Urothelium cell line (cell line): ENCODE measurements around the gene TRIM37.
A peak's percentile ranks its signal among the peaks of the same experiment; 100 is the strongest.

Experiments
- DNase-seq: peaks from one replicate; pipeline ENCODE4 v3.0.0; 2011; ENCODE audit warnings: low spot score, mixed read lengths
- FAIRE-seq: peaks from 2 replicates; lab custom pipeline; 2011; peaks lifted over from hg19 to GRCh38; lab: Jason Lieb, UNC

The TRIM37 gene

DNA sequence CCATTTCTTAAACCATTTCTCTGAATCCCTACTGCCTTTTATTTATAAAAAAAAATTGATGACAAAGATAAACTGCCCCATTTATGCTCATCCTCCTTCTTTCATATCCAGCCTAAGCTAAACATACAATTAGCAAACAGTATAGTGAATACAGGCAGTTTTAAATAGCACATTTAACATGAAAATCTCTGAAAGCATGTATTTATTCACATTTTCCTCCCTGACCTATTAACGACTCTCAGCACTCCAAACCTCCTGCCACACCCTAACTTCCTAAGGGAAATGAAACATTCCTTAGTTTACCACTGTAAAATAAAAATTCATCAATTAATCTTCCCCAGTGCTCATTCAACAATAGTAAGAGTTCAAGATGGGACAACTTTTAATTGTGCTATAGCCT lies 56.9 kb downstream of the TRIM37 start:
- FAIRE-seq = no peak
- DNase-seq = no peak

DNA sequence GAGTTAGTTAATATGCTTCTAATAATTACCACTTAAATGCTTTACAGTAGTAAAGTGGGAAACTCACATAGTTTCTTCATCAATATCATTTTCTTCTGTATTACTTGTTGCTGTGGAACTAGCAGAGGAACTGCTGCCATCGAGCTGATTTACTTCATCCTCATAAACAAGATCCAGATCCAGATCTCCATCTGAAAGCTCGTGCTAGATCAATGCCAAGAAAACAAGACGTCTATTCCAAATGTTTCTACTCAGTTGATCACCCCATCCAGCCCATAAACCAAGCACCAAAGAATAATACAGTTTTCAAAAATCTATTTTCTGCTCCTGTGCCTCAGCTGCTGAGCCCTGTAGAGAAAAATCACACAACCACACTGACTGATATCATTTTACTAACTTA lies 59.1 kb downstream of the TRIM37 start:
- FAIRE-seq (no peak), DNase-seq (no peak)

- DNase-seq (no peak), FAIRE-seq (no peak)
Measured at GRCh38 chr17:59046192-59046591, 60.5 kb downstream of the TRIM37 start.

DNA sequence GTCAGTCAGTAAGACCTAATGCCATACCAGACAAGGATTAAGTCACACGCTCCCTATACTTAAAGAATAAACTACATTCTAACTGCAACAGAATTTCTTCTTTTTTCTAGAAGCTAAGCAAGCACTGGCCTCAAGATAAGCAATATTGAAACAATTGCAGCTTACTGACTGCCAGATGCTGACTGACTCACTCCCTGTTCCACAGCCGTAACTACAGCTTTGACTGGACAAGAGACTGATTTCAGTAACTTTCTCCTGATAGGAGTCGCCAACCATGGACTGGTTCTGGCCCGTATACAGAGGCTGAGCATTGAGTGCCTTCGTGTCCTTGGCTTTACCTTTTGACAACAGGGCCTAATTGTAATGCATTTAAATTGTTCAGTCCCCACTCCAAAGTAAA lies 67.9 kb downstream of the TRIM37 start:
- FAIRE-seq = no peak
- DNase-seq = no peak

DNA sequence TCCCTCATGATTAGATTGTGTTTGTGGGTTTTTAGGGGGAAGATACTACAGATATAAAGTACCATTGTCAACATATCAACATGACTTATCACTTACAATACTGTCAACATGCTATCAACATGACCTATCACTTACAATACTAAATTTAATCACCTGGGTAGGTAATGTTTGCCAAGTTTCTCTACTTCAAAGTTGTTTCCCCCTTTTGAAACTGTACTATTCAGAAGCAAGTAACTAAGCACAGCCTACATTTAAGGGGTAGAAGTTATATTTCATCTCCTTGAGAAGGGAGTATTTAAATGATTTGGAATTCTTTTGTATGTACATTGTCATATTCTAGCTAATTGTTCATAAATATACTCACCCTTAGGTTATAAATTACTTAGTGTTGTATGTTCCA lies 68.7 kb downstream of the TRIM37 start:
- DNase-seq (no peak), FAIRE-seq (peak; percentile 58)

DNA sequence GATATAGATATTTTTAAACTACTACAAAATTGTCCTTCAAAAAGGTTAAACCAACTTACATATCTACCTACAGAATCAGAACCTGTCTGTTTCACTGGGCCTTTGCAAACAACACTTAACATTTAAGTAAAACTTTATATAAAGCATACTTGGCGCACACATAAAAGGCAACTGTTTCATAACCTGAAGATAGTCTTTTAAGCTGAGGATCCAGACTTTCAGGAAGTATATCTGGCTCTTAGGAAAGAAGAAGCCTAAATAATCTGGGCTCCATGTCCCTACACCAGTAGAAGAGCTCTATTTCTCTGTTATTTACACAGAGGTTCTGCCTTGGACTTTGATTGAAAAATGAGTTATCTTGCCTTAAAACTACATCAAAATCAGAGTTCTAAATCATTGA lies 75.9 kb downstream of the TRIM37 start:
- DNase-seq (no peak), FAIRE-seq (no peak)

DNA sequence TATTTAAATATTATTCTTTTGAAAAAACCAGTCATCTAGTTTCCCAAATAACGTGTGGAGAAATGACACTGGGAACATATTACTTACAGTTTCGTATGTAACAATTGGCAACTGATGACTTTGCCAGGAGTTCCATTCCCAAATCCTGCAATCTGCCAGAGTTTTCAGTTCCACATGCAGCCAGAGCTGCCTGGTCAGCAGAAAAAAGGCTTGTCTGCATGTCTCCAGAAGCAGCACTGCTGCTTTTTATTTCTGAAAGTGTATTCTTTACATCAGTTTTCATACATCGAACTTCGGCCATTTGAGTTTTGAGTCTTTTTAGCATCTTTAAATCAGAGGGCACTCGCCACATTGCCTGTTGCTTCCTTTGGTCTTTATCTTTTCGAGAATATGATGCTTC lies 78.4 kb downstream of the TRIM37 start:
- FAIRE-seq (no peak), DNase-seq (no peak)

GRCh38 chr17:59027750-59028149 lies 78.9 kb downstream of the TRIM37 start:
- no peak for FAIRE-seq

GRCh38 chr17:59026176-59026939 lies 80.3 kb downstream of the TRIM37 start:
- no peak for FAIRE-seq
- no peak for DNase-seq

More at GRCh38 chr17:59027750-59028149, 78.9 kb downstream of the TRIM37 start:
- no peak for DNase-seq

GRCh38 chr17:59024916-59025315 lies 81.8 kb downstream of the TRIM37 start:
- FAIRE-seq = no peak
- no peak for DNase-seq

DNA sequence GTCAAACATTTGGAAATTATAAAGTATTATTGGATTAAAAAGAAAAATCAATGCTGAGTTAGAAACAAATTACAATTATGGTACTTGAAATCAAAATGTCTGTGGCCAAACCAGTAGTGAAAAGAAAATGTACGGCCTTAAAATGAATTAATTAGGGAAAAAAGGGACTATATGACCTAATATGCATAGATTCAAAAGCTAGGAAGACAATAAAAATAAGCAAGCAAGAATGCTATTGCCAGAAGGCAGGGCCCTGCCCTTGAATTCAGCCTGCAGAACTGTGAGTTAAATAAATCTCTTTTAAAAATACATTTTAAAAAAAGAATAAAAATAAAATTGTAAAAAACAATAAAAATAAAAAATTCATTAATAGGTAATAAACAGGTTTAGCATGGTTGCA lies 88.7 kb downstream of the TRIM37 start:
- DNase-seq (no peak), FAIRE-seq (no peak)

GRCh38 chr17:59011975-59012374 lies 94.7 kb downstream of the TRIM37 start:
- FAIRE-seq (no peak), DNase-seq (no peak)

DNA sequence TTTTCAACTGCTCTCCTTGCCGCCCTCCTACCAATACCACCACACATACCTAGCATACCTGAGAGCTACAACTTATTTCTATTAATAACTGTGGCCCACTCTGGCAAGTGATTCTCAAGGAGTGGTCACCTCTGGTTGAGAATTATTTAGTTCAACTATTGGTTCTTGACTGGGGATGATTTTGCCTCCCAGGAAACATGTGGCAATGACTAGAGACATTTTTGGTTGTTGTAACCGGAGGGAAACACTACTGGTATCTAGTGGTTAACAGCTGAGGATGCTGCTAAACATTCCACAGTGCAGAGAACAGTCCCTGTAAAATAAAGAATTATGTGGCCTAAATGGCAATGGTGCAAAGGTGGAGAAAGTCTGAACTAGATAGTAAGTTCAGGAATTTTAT lies 96.7 kb downstream of the TRIM37 start:
- DNase-seq (no peak), FAIRE-seq (peak; percentile 91)

DNA sequence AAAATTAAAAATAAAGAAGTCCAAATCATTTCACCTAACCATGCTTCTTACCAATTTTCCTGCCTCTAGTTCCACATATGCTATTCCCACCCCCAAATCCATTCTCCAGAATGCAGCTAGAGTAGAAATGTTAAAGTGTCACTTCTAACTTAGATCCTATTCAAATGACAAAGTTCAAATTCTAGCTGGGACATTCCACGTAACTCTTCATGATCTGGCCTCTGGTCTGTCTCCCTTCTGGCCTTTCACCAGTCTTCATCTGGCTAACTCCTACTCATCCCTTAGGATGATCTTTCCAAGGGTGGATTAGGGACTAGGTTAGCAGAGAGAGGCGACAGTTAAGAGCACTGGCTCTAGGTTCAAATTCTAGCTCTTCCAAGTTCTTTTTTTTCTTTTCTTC lies 97.9 kb downstream of the TRIM37 start:
- FAIRE-seq (no peak), DNase-seq (no peak)

DNA sequence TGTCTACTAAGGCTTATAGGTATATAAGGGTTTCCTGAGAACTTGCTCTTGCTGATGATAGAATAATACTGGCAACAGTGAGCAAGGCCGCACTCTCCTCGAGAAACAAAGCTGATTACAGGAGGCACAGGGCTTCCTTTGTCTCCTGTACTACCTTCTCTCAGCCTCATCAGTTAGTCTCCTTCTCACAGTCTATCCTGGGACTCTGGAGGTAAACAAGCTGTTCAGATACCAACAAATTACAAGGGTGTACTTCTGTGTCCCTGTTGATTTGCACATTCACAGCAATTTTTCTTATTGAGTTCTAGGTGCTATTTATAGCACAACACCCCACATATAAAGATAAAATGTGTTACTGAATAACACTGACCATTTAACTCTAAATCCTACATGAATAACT lies 98.7 kb downstream of the TRIM37 start:
- FAIRE-seq (no peak), DNase-seq (no peak)

DNA sequence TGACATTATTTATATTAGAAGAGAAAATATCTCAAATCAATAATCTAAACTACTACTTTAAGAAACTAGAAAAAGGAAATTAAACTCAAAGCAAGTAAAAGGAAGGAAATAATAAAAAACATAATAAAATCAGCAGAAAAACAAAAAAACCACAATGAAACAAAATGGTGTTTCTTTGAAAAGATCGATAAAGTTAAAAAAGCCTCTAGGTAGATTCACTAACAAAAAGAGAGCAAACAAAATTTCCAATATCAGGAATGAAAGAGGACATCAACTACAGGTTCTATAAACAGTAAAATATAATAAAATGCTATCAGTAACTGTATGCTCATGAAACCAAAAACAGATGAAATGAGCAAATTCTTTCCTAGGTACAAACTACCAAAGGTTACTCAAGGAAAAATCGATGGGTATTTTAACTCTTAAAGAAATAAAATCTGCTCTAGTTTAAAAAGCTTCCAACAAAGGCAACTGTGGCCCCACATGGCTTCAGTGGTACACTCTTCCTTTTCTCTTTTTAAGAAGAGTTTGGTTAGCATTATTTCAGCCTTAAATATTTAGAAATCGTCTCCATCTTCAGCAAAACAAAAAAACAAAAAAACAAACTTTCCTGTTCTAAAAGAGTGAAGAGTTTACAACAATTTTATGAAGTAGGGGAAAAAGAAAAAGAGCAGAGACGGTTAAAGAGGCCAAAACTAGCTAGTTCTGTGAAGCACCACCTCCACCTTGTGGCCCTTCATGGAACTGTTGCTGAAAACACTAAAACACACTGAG lies 102.2 kb downstream of the TRIM37 start:
- DNase-seq = peak; percentile 77

GRCh38 chr17:59003860-59004259 lies 102.8 kb downstream of the TRIM37 start:
- DNase-seq (no peak), FAIRE-seq (no peak)

More for the DNA sequence above, 102.2 kb downstream of the TRIM37 start:
- peak; percentile 97 for FAIRE-seq

- peak; percentile 91 for FAIRE-seq
- DNase-seq = no peak
Measured at GRCh38 chr17:59002848-59003247, 103.8 kb downstream of the TRIM37 start.

- FAIRE-seq = peak; percentile 44
Measured at GRCh38 chr17:59002126-59002525, 104.6 kb downstream of the TRIM37 start.

GRCh38 chr17:59001158-59001814 lies 105.4 kb downstream of the TRIM37 start:
- FAIRE-seq (peak; percentile 97), DNase-seq (peak; percentile 91)

More at GRCh38 chr17:59002126-59002525, 104.6 kb downstream of the TRIM37 start:
- no peak for DNase-seq

DNA sequence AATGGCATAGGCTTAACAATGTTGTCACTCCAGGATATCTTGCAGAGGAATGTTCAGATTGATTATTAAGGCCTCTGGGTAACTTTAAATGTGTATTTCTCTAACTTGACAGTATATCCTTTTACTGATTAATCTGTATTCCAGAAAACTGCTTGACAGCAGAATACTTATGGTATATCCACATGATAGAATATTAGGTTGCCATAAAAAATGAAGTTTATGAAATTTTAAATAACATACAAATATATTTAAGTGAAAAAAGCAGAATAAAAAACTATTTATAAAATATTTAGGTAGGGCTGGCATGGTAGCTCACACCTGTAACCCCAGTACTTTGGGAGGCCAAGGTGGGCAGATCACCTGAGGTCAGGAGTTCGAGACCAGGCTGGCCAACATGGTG lies 106.7 kb downstream of the TRIM37 start:
- DNase-seq = no peak
- FAIRE-seq = no peak

DNA sequence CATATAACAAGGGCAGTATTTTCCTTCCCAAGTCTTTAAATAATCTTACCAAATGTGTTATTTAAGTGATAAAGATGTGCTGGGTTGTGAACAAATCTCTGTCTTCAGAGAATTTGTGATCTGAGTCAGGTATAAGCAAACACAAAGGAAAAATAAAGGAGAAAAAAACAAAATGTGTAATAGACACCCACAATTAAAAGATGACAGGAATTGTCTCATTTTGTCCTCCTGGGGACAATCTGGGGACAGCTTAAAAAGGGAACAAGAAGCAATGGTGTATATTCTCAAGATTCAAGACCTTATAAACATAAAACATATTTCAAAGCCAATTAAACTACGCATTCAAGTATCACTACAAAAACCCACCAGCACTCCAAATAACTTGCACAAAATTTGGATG lies 107.2 kb downstream of the TRIM37 start:
- FAIRE-seq (peak; percentile 58), DNase-seq (no peak)
